ENCODE data around the gene NPR1.

- TF ChIP-seq EZH2 (optimal IDR thresholded peaks at IDR 0.05; ENCODE audit: low read depth, low read length): no peak
- no peak for TF ChIP-seq CTCF (IDR thresholded peaks at IDR 0.05; ENCODE audit: low read length)
- TF ChIP-seq EZH2phosphoT487 (IDR thresholded peaks at IDR 0.05; ENCODE audit: low read length): no peak
Observed at GRCh38 chr1:153688736-153689328, 10.3 kb downstream of the NPR1 start.

All from MM.1S (cell line).